Smooth muscle cell (in vitro differentiated cells): ENCODE data around the gene NUP42. TPM values are rescaled to one million over a fixed set of nuclear protein-coding genes. Genes with fewer than 3 reads are reported as not detected.

Experiments
- DNase-seq: peaks from one replicate; lab custom pipeline; 2025; ENCODE audit not compliant: unreplicated experiment; lab: John Stamatoyannopoulos, UW
- H2AFZ ChIP-seq: fragments of 200-600 bp; sonication (generic); 2 replicates; pipeline ENCODE4 v1.6.0; 2016; ENCODE audit warnings: antibody characterized with exemption, low read depth, mild to moderate bottlenecking
- H3F3A ChIP-seq: fragments of 200-600 bp; sonication (generic); 2 replicates; pipeline ENCODE4 v1.6.0; 2017; ENCODE audit warnings: antibody characterized with exemption, low read depth
- H3K27ac ChIP-seq: fragments of 200-600 bp; sonication (generic); 2 replicates; pipeline ENCODE4 v1.5.1; 2016; ENCODE audit warnings: low read depth, mild to moderate bottlenecking
- H3K27me3 ChIP-seq: fragments of 200-600 bp; sonication (generic); 2 replicates; pipeline ENCODE4 v1.6.1; 2016; ENCODE audit warnings: low read depth, mild to moderate bottlenecking
- H3K36me3 ChIP-seq: fragments of 200-600 bp; sonication (generic); 2 replicates; pipeline ENCODE4 v1.5.1; 2016; ENCODE audit warnings: low read depth
- H3K4me1 ChIP-seq: fragments of 200-600 bp; sonication (generic); 2 replicates; pipeline ENCODE4 v1.5.1; 2016; ENCODE audit warnings: low read depth
- H3K4me2 ChIP-seq: fragments of 200-600 bp; sonication (generic); 2 replicates; pipeline ENCODE4 v1.6.0; 2016; ENCODE audit warnings: mild to moderate bottlenecking
- H3K4me3 ChIP-seq: fragments of 200-600 bp; sonication (generic); 2 replicates; pipeline ENCODE4 v1.5.1; 2016; ENCODE audit warnings: mild to moderate bottlenecking
- H3K79me2 ChIP-seq: fragments of 200-600 bp; sonication (generic); 2 replicates; pipeline ENCODE4 v1.6.0; 2016; ENCODE audit warnings: low read depth, mild to moderate bottlenecking
- H3K9ac ChIP-seq: fragments of 200-600 bp; sonication (generic); 2 replicates; pipeline ENCODE4 v1.6.0; 2016; ENCODE audit warnings: low read depth
- H3K9me3 ChIP-seq: fragments of 200-600 bp; sonication (generic); replicated peaks from 2 replicates; pipeline ENCODE4 v1.5.1; 2016; ENCODE audit warnings: low read depth
- H4K20me1 ChIP-seq: fragments of 200-600 bp; sonication (generic); 2 replicates; pipeline ENCODE4 v1.6.0; 2016; ENCODE audit warnings: low read depth
- CTCF ChIP-seq: fragments of 200-600 bp; sonication (generic); IDR thresholded peaks from 2 replicates; pipeline ENCODE4 v1.5.1; 2017; ENCODE audit warnings: borderline replicate concordance, mild to moderate bottlenecking, antibody characterized with exemption; ENCODE audit not compliant: insufficient read depth, poor library complexity, severe bottlenecking
- WGBS: methylation state at CpG from one replicate; pipeline ENCODE4 v1.1.7; 2016; ENCODE audit warnings: low lambda C conversion rate; 5-methylcytosine and 5-hydroxymethylcytosine counted together
- polyA plus RNA-seq: library from polyadenylated mRNA; unstranded; fragments of >200 nt; fragmentation: Nextera tagmentation; extraction: Ambion mirVana; gene quantifications from 2 replicates; pipeline ENCODE4 v1.2.1, GENCODE V29; 2016
- total RNA-seq: library from RNA; depleted of rRNA; stranded (reverse); fragments of >200 nt; gene quantifications from 2 replicates; pipeline ENCODE4 v1.2.3, GENCODE V29; 2014

NUP42 gene
- total and polyA plus RNA-seq, 2 experiments from 2014 or later: 16.4 to 18.1 TPM

- TF ChIP-seq CTCF: no peak
- Histone ChIP-seq H4K20me1 (no peaks in the 10 kb centered on the region), H3K27me3 (no peaks in the 10 kb centered on the region), H3K4me3 (no peak overlapping the region), H3K4me2 (no peak overlapping the region), H3K36me3 (no peaks in the 10 kb centered on the region), H3F3A (no peaks in the 10 kb centered on the region), H3K9me3 (no peaks in the 10 kb centered on the region), H3K9ac (no peak overlapping the region), H3K27ac (no peak overlapping the region), H2AFZ (no peak overlapping the region), H3K79me2 (no peaks in the 10 kb centered on the region), H3K4me1 (no peaks in the 10 kb centered on the region)
- WGBS: 93% methylated on average over 1 of the region's 1 CpG
- no peak for DNase-seq
These were observed 20.4 kb upstream of the NUP42 start for GRCh38 chr7:23161482-23161881.

- no peaks in the 10 kb centered on the region for H3K27me3 ChIP-seq
- no peak overlapping the region for H2AFZ ChIP-seq
- H3K27ac ChIP-seq: no peak overlapping the region
- H3K4me3 ChIP-seq: no peak overlapping the region
- H3K79me2 ChIP-seq: no peaks in the 10 kb centered on the region
- DNase-seq: no peak
- H3K4me2 ChIP-seq: no peak overlapping the region
- WGBS: 99% methylated on average over 3 of the region's 3 CpGs
- no peaks in the 10 kb centered on the region for H3K9me3 ChIP-seq
- no peaks in the 10 kb centered on the region for H3F3A ChIP-seq
- TF ChIP-seq CTCF: no peak
- H3K36me3 ChIP-seq: no peaks in the 10 kb centered on the region
- H3K4me1 ChIP-seq: no peaks in the 10 kb centered on the region
- H3K9ac ChIP-seq: no peak overlapping the region
- H4K20me1 ChIP-seq: no peaks in the 10 kb centered on the region
These were observed 17.0 kb upstream of the NUP42 start for GRCh38 chr7:23164846-23165245.

- Histone ChIP-seq H3K27ac (no peak overlapping the region), H3K9ac (no peak overlapping the region), H3K79me2 (no peaks in the 10 kb centered on the region), H3K27me3 (no peaks in the 10 kb centered on the region), H4K20me1 (no peaks in the 10 kb centered on the region), H3K4me2 (no peak overlapping the region), H3K4me1 (no peaks in the 10 kb centered on the region), H3K4me3 (no peak overlapping the region), H3F3A (no peaks in the 10 kb centered on the region), H3K36me3 (no peaks in the 10 kb centered on the region), H2AFZ (no peak overlapping the region), H3K9me3 (no peaks in the 10 kb centered on the region)
- no peak for TF ChIP-seq CTCF
- no peak for DNase-seq
- 98% methylated on average over 1 of the region's 1 CpG for WGBS
These were observed 16.5 kb upstream of the NUP42 start for GRCh38 chr7:23165316-23165715.

GRCh38 chr7:23167691-23168090 is 14.2 kb upstream of the NUP42 start:
- Histone ChIP-seq H3K4me2 (no peak overlapping the region), H3K27ac (no peak overlapping the region), H3K79me2 (no peaks in the 10 kb centered on the region), H3F3A (no peaks in the 10 kb centered on the region), H3K4me1 (no peaks in the 10 kb centered on the region), H3K9me3 (no peaks in the 10 kb centered on the region), H2AFZ (no peak overlapping the region), H3K27me3 (no peaks in the 10 kb centered on the region), H3K4me3 (no peak overlapping the region), H4K20me1 (no peaks in the 10 kb centered on the region), H3K36me3 (no peaks in the 10 kb centered on the region), H3K9ac (no peak overlapping the region)
- no peak for TF ChIP-seq CTCF
- 91% methylated on average over 5 of the region's 5 CpGs for WGBS
- DNase-seq: no peak
